UCSD-AML1 (cell line): ENCODE results near the gene DHCR7.
A peak's percentile ranks its signal among the peaks of the same experiment; 100 is the strongest.

Experiments
- DNase-seq: peaks from one replicate; lab custom pipeline; 2025; ENCODE audit not compliant: unreplicated experiment; lab: John Stamatoyannopoulos, UW

DHCR7 gene, protein sequence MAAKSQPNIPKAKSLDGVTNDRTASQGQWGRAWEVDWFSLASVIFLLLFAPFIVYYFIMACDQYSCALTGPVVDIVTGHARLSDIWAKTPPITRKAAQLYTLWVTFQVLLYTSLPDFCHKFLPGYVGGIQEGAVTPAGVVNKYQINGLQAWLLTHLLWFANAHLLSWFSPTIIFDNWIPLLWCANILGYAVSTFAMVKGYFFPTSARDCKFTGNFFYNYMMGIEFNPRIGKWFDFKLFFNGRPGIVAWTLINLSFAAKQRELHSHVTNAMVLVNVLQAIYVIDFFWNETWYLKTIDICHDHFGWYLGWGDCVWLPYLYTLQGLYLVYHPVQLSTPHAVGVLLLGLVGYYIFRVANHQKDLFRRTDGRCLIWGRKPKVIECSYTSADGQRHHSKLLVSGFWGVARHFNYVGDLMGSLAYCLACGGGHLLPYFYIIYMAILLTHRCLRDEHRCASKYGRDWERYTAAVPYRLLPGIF

DNA sequence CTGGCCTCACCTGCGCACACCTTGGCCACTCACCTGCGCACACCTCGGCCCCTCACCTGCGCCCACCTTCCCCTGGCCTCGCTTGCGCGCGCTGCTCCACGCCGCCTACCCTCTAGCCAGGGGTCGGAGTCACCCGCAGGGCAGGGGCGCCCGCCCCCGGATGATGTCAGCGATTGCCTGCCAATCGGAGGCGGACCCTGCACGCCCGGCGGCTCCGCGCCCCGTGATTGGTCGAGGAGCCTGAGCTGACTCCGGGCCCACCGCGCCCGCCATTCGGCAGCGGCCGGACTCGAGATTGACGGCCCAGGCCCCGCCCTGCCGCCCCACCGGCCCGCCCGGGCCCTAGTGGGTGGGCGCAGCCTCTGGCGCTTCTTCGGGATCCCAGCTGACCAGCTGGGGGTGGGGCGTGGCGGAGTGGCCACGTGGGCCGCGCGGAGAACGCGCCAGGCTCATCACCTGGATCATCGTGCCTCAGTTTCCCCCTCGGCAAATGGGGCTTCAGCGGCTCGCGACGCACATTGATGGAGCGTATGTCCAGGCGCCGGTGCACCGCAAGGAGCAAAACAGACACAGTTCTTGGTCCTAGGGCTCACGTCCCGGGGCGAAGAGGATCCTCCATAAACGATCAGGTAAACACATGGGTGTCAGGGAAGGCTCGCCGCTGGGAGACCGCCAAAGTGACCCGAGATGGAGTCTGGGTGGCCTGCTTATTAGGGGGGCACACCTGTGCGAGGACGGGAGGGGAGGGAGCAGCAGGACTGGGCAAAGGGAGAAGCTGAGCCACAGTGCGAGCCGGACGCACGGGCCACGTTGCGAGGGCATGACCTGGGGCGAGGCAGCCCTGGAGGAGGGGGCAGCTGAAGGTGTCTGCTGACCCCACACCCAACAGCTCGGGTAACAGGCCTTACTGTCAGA is at the start of gene DHCR7:
Gene DHCR7, minus strand, starts transcription at position 137 of the 915 bp plus-strand sequence. CDS start 3,441 bp downstream, outside the sequence.
- DNase-seq, result peak; percentile 96

DNA sequence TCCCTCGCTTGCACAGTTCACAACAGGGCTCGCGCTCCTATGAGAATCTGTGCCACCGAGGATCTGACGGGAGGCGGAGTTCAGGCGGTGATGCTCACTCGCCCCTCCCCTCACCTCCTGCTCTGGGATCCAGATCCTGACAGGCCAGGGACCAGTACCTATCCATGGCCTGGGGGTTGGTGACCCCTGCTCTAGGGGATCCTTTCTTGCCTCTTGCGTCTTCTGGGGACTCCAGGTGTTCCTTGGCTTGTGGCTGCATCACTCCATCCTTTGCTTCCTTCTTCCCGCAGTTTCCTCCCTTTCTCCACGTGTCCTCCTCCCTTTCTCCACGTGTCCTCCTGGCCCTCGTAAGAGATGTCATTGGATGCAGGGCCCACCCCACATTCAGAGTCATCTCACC is 48.2 kb upstream of the DHCR7 start:
- DNase-seq, result no peak

DNA sequence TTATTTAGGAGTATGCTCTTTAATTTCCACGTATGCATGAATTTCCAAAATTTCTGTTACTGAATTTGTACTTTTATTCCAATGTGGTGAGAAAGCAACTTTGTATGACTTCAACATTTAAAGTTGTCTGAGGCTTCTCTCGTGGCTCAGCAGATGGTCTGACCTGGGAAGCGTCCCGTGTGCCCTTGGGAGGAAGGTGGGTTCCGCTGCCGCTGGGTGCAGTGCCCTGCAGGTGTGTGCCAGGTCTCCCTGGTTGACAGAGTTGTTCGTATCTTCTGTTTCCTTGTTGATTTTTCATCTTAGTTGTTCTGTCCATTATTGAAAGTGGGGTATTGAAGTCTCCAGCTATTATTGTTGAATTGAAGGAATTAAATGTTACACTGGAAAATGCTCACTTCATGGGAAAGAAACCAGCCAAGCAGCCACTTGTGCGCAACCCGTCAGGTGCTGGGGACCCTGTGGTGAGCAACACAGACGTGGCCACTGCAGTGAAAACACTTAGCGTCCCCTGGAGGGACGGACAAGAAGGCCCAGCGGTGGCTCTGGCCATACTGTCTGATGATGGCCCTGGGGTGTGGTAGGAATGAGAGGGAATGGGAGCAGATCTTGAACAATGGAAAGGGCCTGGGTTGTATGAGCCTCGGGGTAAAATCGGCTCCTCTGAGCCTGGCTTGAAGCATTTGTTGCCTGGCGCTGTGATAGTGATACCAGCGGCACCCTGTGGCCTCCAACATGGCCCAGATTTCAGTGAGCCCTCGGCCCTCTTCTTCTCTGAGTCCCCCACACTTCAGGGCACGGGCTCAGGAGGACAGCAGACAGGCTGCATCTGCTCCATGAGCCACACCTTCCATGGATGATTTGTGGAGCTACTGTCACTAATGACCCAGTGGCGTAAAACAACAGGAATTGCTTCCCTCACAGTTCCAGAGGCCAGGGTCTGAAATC is 47.4 kb upstream of the DHCR7 start:
- no peak for DNase-seq

DNA sequence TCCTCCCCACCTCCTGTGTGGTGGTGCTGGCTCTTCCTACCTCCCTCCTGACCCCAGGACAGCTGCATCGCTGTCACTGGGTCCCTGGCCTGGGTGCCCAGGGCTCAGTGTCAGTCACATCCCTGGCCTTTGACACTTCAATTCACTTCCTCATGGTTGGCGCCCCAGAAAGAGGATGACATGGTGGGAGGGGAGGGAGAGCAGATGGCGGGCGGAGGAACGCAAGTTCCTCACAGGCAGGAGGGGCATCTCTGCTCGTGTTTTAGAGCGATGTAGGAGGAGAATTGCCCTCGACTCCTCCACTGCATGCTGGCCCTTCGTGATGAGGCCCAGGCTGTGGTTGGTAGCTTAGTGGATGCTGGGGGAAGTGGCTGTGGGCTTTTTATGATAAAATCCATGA is 43.7 kb upstream of the DHCR7 start:
- DNase-seq, result no peak

DNA sequence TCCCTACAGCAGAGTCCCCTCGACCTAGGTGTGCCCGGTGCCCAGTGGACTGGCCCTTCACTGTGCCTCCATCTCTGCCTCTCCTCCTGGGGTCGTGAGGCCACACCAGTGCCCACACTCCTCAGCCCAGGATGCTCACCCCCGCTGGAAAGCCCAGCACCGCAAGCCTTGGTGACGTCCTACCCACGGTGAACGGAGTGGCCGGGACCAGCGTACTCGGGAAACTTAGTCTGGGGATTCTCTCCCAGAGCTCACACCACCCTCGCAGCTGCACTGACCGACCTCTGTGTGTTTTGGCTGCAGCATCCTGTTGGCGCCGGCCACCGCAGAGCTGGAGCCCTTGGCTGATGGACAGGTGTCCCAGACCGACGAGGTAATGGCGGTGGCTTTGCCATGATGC is 43.3 kb upstream of the DHCR7 start:
- DNase-seq, result no peak

DNA sequence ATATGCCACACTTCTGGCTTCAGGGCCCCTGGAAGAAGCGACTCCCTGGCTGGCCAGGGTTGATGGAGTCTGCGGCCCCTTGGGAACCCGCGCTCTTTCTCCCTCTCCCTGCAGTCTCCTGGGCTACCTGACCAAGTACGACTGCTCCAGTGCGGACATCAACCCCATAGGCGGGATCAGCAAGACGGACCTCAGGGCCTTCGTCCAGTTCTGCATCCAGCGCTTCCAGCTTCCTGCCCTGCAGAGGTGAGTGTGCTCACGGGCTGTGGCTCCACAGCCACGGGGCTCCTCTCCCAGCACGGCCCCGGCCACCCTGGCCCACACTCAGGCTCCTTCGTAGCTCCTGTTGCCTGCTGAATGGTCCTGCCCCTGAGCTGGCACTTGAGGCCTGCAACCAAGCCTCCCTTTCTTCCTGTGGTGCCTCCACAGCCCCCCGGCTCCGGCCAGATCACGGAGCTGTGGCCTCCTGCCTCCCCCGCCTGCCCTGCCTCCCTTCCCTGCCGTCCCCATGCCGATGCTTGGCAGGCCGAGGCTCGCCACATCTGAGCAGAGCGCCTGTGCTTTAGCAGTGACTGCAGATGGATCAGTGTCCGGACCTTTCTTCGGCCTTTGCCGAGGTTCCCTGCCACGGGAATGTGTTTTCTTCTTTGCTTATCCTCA is 42.7 kb upstream of the DHCR7 start:
- no peak for DNase-seq

DNA sequence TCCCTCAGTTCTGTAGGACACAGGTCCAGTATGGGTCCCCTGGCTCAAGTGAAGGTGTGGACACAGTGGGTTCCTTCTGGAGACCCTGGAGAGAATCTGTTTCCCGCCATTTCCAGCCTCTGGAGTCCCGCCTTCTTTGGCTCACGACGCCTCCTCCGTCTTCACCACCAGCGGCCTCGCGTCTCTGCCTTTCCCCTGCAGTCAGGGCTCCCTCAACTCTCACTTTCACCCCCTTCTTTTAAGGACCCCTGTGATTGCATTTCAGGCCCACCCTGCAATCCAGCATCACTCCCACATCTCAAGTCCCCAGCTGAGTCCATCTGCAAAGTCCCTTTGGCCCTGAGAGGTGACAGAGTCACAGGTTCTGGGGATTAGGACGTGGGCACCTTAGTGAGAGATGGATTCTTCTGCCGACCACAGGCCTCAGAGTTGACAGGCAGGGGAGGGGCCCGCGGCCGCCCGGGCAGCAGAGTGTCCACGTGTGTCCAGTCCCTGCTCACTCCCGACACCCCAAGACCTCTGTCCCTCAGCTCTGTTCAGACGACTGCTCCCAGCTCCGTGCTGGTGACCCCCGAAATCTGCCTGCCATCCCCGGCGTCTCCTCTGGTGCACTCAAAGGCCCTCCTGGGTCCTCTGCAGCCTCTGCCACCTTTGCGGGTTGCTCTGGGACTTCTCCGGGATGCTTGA is 42.0 kb upstream of the DHCR7 start:
- no peak for DNase-seq

DNA sequence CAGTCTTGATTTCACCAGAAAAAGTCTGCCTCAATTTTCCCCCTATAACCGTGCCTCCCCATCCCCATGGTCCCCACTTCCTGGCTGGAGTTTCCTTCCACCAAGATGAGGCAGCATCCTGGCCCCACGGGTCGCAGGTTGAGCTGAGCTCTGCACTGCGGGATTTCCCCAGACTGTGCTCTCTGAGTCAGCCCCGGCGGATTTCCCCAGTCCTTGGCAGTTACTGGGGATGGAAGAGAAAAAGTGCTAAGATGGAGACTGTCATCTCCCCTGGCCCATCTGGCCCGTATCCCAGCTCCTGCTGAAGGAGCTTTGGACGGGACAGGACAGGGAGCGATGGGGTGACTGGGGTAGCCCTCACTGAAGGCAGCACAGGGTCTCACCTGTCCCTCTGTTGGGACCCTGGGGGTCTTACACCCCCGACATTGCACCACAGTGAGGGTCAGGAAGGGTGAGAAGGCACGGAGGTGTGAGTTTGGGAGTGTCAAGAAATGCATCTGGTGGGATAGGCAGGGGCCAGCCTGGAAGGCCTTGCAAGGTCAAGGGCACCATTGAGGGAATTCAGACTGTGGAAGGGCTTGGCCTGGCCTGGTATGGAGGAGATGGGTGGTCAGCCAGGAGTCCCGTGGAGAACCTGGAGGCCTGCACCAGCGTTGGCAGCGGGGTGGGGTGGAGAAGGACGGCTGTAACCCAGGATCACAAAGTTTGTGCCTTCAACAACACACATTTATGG is 41.3 kb upstream of the DHCR7 start:
- no peak for DNase-seq

DNA sequence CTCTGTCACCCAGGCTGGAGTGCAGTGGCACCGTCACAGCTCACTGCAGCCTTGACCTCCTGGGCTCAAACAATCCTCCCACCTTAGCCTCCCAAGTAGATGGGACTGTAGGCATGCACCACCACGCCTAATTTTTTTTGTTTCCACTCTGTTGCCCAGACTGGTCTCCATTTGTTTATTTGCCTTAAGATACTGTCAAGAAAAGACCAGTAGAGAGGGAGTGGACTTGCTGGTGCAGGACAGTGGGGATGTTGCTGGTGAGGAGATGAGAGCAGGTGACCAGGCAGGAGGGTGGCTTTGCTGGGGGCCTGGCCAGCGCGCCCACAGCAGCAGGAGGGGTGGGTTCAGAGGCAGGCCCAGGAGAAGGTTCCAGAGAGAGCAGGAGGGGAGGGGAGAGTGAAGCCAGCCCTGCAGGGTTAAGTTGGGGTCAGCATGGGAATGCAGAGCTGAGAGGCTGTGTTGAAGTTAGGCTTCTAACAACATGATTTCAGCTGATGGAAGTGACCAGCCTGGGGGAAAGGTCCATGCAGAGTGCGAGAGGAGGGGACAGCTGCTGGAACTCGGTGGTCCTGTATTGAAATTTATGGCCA is 40.6 kb upstream of the DHCR7 start:
- no peak for DNase-seq

DNA sequence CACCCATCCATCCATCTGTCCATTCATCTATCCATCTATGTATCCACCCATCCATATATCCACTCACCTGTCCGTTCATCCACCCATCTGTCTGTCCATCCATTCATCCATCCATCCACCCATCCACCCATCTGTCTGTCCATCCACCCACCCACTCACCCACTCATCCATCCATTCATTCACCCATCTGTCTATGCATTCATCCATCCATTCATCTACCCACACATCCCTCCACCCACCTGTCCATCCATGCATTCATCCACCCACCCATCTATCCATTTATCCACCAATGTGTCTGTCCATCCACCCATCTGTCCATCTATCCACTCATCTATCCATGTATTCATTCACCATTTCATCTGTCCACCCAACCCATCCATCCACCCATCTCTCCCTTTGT is 38.1 kb upstream of the DHCR7 start:
- no peak for DNase-seq

DNA sequence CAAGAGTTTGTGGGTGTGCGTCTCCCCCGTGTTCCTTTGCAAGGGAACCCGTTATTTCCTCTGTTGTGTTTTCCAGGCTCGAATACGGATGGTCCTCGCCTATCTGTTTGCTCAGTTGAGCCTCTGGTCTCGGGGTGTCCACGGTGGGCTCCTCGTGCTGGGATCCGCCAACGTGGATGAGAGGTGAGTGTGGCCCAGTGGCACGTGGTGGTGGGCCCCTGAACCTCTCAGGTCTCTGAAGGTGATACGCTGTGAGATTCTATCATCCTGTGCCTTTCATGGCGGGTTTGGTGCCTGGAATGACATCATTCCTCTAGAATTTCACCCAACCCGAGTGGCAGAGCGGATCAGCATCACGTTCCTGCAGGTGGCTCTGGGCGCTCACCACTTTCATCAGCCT is 37.3 kb upstream of the DHCR7 start:
- DNase-seq, result no peak

DNA sequence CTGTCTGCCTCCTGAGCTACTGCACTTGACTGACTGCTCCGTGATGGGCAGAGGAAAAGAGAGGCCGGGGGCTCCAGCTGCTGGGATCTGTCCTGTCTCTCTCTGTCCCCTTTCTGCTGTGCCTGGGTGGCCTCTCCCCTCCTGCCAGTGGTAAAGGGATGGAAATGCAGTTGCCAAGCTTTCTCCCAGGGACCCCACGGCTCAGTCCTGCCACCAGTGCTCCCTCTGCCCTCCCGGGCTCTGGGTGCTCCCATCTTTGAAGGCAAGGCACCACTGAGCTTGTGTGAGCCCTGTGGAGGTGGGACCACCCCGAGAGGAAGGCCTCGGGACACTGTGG is 36.8 kb upstream of the DHCR7 start:
- DNase-seq, result no peak

DNA sequence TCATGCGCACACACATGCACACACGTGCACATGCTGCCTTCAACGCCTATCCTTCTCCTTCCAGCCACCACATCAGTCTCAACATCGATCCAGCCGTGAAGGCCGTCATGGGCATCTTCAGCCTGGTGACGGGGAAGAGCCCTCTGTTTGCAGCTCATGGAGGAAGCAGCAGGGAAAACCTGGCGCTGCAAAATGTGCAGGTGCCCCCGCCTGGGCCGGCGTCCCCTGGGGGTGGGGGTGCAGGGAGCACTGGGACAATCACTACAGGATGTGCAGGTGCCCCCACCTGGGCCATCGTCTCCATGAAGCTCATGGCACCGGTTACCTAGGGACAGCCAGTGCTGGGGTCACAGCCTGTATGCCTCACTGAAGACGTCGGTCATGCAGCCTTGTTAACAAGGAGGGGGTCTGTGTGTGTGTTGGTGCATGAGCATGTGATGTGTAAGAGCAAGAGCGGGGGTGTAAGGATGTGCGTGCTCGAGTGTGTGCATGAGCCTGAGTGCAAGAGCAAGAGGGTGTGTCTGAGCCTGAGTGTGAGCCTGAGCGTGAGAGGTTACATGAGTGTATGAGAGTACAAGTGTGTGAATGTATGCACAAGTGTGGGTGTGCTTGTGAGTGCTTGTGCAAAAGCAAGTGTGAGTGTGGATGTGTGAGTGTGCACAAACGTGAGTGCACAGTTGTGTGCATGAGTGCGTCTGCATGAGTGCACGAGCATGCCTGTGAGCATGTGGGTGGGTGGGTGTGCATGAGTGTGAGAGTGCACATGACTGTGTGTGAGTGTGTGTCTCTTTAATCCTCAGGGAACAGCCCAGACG is 36.3 kb upstream of the DHCR7 start:
- DNase-seq, result no peak

DNA sequence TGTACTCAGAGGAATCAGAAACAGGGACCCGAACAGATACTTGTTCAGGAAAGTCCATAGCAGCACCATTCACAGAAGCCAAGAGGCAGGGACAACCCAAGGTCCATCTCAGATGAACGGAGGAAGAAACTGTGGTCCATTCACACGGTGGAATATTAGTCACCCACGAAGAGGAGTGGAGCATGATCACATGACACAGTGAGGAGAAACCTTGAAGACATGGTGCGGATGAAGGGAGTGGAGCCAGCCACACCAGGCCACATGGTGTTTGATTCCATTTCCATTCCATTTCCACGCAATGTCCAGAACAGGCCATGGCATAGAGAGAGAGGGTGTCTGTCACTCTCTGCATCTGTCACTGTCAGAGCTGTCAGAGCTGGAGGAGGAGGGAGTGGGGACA is 35.5 kb upstream of the DHCR7 start:
- no peak for DNase-seq

DNA sequence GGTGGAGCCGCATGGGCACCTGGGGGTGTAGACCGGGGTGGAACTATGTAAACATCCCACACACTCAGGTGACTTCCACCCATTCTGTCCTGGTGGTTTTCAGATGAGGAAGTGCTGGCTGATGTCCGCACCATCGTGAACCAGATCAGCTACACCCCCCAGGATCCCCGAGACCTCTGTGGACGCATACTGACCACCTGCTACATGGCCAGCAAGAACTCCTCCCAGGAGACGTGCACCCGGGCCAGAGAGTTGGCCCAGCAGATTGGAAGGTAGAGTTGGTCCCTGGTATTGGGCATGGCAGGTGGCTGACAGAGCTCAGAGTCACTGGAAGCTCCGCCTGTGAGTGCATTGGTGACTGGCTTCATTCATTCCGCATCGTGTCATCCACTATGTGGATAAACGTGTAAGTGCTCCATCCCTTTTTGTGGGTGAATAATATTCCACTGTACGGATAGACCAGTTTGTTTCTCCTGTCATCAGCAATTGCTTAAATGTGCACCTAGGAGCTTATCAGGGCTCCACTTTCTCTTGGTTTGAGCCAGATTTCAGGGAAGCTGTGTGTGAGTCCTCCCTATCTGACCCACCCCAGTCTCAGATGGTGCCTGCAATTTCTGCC is 34.7 kb upstream of the DHCR7 start:
- DNase-seq, result no peak

DNA sequence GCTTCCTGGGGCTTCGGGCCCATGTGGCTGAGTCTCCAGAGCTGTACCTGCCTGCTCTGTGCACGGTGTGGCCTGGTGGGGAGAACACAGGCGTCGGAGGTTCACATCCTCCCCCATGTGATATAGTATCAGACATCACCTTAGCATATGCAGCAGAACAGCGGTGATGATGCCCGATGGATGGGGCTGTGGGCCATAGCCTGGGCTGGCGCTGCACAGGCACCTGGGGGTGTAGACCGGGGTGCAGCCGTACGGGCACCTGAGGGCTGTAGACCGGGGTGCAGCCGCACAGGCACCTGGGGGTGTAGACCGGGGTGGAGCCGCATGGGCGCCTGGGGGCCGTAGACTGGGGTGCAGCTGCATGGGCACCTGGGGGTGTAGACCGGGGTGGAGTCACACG is 34.0 kb upstream of the DHCR7 start:
- DNase-seq, result no peak

DNA sequence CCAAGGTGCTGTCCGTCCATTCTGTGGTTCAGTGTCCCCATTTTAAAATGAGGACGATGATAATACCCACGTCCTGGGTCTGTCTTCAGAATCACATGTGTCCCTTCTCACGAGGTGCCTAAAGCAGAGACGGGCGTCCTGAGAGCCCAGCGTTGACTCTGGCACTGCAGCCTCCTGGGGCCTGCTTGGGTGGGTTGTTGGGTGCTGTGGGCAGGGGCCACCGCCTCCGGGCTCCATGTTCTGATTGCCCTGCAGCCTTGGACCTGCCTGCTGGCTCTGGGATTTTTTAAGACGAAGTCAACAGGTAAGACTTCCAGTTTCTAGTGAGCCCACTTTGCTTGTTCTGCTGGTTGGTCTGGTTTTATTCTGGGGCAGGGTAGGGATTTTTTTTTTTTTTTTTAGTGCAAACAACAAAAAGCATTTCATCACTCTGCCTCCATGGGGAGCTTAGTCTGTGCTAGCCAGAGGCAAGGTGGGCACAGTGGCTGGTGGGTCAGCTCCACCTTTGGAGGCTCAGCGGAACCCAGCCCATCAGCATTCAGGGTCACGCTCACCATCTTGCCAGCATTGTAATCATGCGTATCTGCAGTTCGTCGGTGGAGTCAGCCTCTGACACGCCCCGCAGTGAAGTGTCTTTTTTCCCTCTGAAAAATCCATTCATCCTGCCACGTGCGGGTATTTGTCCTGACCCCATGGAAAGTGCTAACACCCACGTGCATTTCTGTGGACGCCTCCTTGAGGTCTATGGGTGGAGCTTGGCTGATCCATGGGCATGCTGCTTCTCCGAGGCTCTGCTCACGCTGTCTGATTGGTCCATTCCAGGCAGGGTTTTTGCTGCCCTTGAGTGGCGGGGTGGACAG is 33.1 kb upstream of the DHCR7 start:
- no peak for DNase-seq
